Umbilical cord (tissue), 2 donors: ENCODE results near the gene AGTR1. TPM values are rescaled to one million over a fixed set of nuclear protein-coding genes. Genes with fewer than 3 reads are reported as not detected.
A peak's percentile ranks its signal among the peaks of the same experiment; 100 is the strongest.

Experiments used
- DNase-seq: peaks from one replicate; pipeline ENCODE4 v3.0.0-alpha.2; 2015; ENCODE audit warnings: low spot score
- total RNA-seq: library from RNA; depleted of rRNA; stranded (reverse); fragments of >200 nt; gene quantifications from one replicate; pipeline ENCODE4 v1.2.3, GENCODE V29; 2014; ENCODE audit warnings: low replicate concordance; ENCODE audit not compliant: insufficient read depth

AGTR1 gene
- total RNA-seq, result 22.1 TPM

- DNase-seq, result peak; percentile 45
Measured at GRCh38 chr3:148697306-148698189, at the start of gene AGTR1. Gene AGTR1 (plus strand): TSS chr3:148697903. CDS start chr3:148741036, 43,133 bp downstream.

- peak; percentile 47 for DNase-seq
Measured at GRCh38 chr3:148648685-148649352, 48.9 kb upstream of the AGTR1 start.

GRCh38 chr3:148651549-148651948 is 46.2 kb upstream of the AGTR1 start:
- DNase-seq, result peak; percentile 37

- no peak for DNase-seq
Measured at GRCh38 chr3:148654433-148654832, 43.3 kb upstream of the AGTR1 start.

- DNase-seq, result no peak
Measured at GRCh38 chr3:148657470-148657869, 40.2 kb upstream of the AGTR1 start.

GRCh38 chr3:148659512-148659911 is 38.2 kb upstream of the AGTR1 start:
- DNase-seq, result peak; percentile 5

GRCh38 chr3:148680289-148680688 is 17.4 kb upstream of the AGTR1 start:
- no peak for DNase-seq

- no peak for DNase-seq
Measured at GRCh38 chr3:148681080-148681479, 16.6 kb upstream of the AGTR1 start.

- no peak for DNase-seq
Measured at GRCh38 chr3:148682997-148683396, 14.7 kb upstream of the AGTR1 start.

- no peak for DNase-seq
Measured at GRCh38 chr3:148694116-148694515, 3.6 kb upstream of the AGTR1 start.

- DNase-seq, result no peak
Measured at GRCh38 chr3:148698190-148698810, 597 bp downstream of the AGTR1 start.

GRCh38 chr3:148705314-148705713 is 7.6 kb downstream of the AGTR1 start:
- DNase-seq, result no peak

GRCh38 chr3:148707601-148708380 is 10.1 kb downstream of the AGTR1 start:
- no peak for DNase-seq

- no peak for DNase-seq
Measured at GRCh38 chr3:148708409-148708808, 10.7 kb downstream of the AGTR1 start.

- DNase-seq, result no peak
Measured at GRCh38 chr3:148709560-148710253, 12.0 kb downstream of the AGTR1 start.

GRCh38 chr3:148710665-148711064 is 13.0 kb downstream of the AGTR1 start:
- DNase-seq, result no peak

- peak; percentile 22 for DNase-seq
Measured at GRCh38 chr3:148711981-148712666, 14.4 kb downstream of the AGTR1 start.

- no peak for DNase-seq
Measured at GRCh38 chr3:148714521-148714920, 16.8 kb downstream of the AGTR1 start.

- DNase-seq, result no peak
Measured at GRCh38 chr3:148716657-148717056, 19.0 kb downstream of the AGTR1 start.

GRCh38 chr3:148717885-148718561 is 20.3 kb downstream of the AGTR1 start:
- no peak for DNase-seq
